ENCODE measurements around the gene SLC35B4. TPM values are rescaled to one million over a fixed set of nuclear protein-coding genes. Genes with fewer than 3 reads are reported as not detected.
A peak's percentile ranks its signal among the peaks of the same experiment; 100 is the strongest.

Gene SLC35B4
- total and polyA plus RNA-seq, 5 experiments from 2014 or later: 11.9 to 21.6 (median 16.8) TPM

GRCh38 chr7:134328900-134329299 is 12.2 kb upstream of the SLC35B4 start:
- Mint-ChIP-seq H3K36me3 (peaks cover 0 to 2% (median 0%) of the 10 kb centered on the region in 3 donors), H3K4me1 (peaks cover 3 to 7% (median 5%) of the 10 kb centered on the region in 4 donors), H3K4me3 (no peak overlapping the region), H3K27ac (peak overlapping the region in 1 of 10 donors; percentile 13), H3K27me3 (peaks cover 5 to 21% (median 16%) of the 10 kb centered on the region in 5 donors), H3K9me3 (peaks cover 0 to 2% (median 0%) of the 10 kb centered on the region in 9 donors)
- POLR2A ChIA-PET: interaction anchor here (0.6 kb wide), 1 partner anchor 1963 kb away, joined by 6 read pairs; no protein-coding TSS in a partner anchor
- no peak for DNase-seq
- no peak for ATAC-seq

GRCh38 chr7:134327896-134328295 is 11.2 kb upstream of the SLC35B4 start:
- peaks cover 3 to 7% (median 5%) of the 10 kb centered on the region in 4 donors for H3K4me1 Mint-ChIP-seq
- no peak overlapping the region for H3K4me3 Mint-ChIP-seq
- DNase-seq (peak; percentile 15 to 86 (median 62)), ATAC-seq (peak; percentile 97 to 99)
- POLR2A ChIA-PET: no interaction called here
- peaks cover 0 to 2% (median 0%) of the 10 kb centered on the region in 9 donors for H3K9me3 Mint-ChIP-seq
- peaks cover 0 to 2% (median 0%) of the 10 kb centered on the region in 3 donors for H3K36me3 Mint-ChIP-seq
- peaks cover 5 to 28% (median 15%) of the 10 kb centered on the region in 5 donors for H3K27me3 Mint-ChIP-seq
- H3K27ac Mint-ChIP-seq: peak overlapping the region in 2 of 10 donors; percentile 5 to 58

- peaks cover 5 to 20% (median 7%) of the 10 kb centered on the region in 5 donors for H3K27me3 Mint-ChIP-seq
- ATAC-seq: no peak
- peaks cover 0 to 2% (median 0%) of the 10 kb centered on the region in 9 donors for H3K9me3 Mint-ChIP-seq
- POLR2A ChIA-PET: no interaction called here
- H3K27ac Mint-ChIP-seq: no peak overlapping the region
- H3K4me3 Mint-ChIP-seq: no peak overlapping the region
- DNase-seq: no peak
- peaks cover 0 to 2% (median 0%) of the 10 kb centered on the region in 3 donors for H3K36me3 Mint-ChIP-seq
- peaks cover 3 to 7% (median 4%) of the 10 kb centered on the region in 4 donors for H3K4me1 Mint-ChIP-seq
These were observed 7.4 kb upstream of the SLC35B4 start for GRCh38 chr7:134324107-134324506.

GRCh38 chr7:134320201-134320600 is 3.5 kb upstream of the SLC35B4 start:
- peaks cover 5 to 20% (median 6%) of the 10 kb centered on the region in 5 donors for H3K27me3 Mint-ChIP-seq

GRCh38 chr7:134318443-134318842 is 1.7 kb upstream of the SLC35B4 start:
- Mint-ChIP-seq H3K36me3 (no peaks in the 10 kb centered on the region), H3K27ac (no peak overlapping the region), H3K27me3 (peaks cover 2 to 11% (median 3%) of the 10 kb centered on the region in 5 donors), H3K4me3 (no peak overlapping the region), H3K4me1 (peaks cover 8 to 23% (median 19%) of the 10 kb centered on the region in 4 donors), H3K9me3 (no peaks in the 10 kb centered on the region)
- no peak for ATAC-seq
- POLR2A ChIA-PET: no interaction called here
- DNase-seq: no peak

More at GRCh38 chr7:134320201-134320600, 3.5 kb upstream of the SLC35B4 start:
- Mint-ChIP-seq H3K4me3 (peak overlapping the region in 1 of 10 donors; percentile 7), H3K36me3 (peaks cover 0 to 2% (median 0%) of the 10 kb centered on the region in 3 donors), H3K4me1 (peaks cover 8 to 20% (median 17%) of the 10 kb centered on the region in 4 donors), H3K9me3 (no peaks in the 10 kb centered on the region), H3K27ac (no peak overlapping the region)
- DNase-seq (no peak), ATAC-seq (no peak)
- POLR2A ChIA-PET: no interaction called here

GRCh38 chr7:134317434-134317833 is 704 bp upstream of the SLC35B4 start:
- POLR2A ChIA-PET: interaction anchor here (1.0 to 1.3 kb wide), 2 partner anchors 328 to 1066 kb away, joined by 3 read pairs; no protein-coding TSS in a partner anchor
- H3K4me1 Mint-ChIP-seq: peaks cover 8 to 23% (median 19%) of the 10 kb centered on the region in 4 donors
- peaks cover 0 to 6% (median 1%) of the 10 kb centered on the region in 5 donors for H3K27me3 Mint-ChIP-seq
- no peaks in the 10 kb centered on the region for H3K36me3 Mint-ChIP-seq
- DNase-seq (peak in 1 of 10 donors; percentile 4), ATAC-seq (no peak)
- peak overlapping the region; percentile 87 to 98 (median 94) for H3K4me3 Mint-ChIP-seq
- no peaks in the 10 kb centered on the region for H3K9me3 Mint-ChIP-seq
- H3K27ac Mint-ChIP-seq: peak overlapping the region; percentile 76 to 95 (median 92)

GRCh38 chr7:134315679-134316538 is 821 bp downstream of the SLC35B4 start:
- H3K27ac Mint-ChIP-seq: peak overlapping the region in 9 of 10 donors; percentile 40 to 88 (median 76)
- peaks cover 0 to 2% (median 0%) of the 10 kb centered on the region in 5 donors for H3K27me3 Mint-ChIP-seq
- DNase-seq (peak in 4 of 10 donors; percentile 1 to 14 (median 4)), ATAC-seq (no peak)
- POLR2A ChIA-PET: interaction anchor here (0.6 to 1.3 kb wide), 4 partner anchors 9 to 330 kb away, joined by 3 to 6 read pairs (median 3); no protein-coding TSS in a partner anchor
- H3K4me1 Mint-ChIP-seq: peaks cover 11 to 25% (median 19%) of the 10 kb centered on the region in 4 donors
- H3K9me3 Mint-ChIP-seq: no peaks in the 10 kb centered on the region
- H3K4me3 Mint-ChIP-seq: peak overlapping the region; percentile 85 to 98 (median 92)
- peaks cover 0 to 3% (median 0%) of the 10 kb centered on the region in 3 donors for H3K36me3 Mint-ChIP-seq

- no peak overlapping the region for H3K4me3 Mint-ChIP-seq
- peaks cover 11 to 25% (median 23%) of the 10 kb centered on the region in 4 donors for H3K4me1 Mint-ChIP-seq
- H3K9me3 Mint-ChIP-seq: no peaks in the 10 kb centered on the region
- H3K36me3 Mint-ChIP-seq: peaks cover 0 to 11% (median 0%) of the 10 kb centered on the region in 3 donors
- DNase-seq (no peak), ATAC-seq (no peak)
- POLR2A ChIA-PET: no interaction called here
- no peaks in the 10 kb centered on the region for H3K27me3 Mint-ChIP-seq
- H3K27ac Mint-ChIP-seq: no peak overlapping the region
These were observed 3.2 kb downstream of the SLC35B4 start for GRCh38 chr7:134313543-134313942.

GRCh38 chr7:134312717-134313116 is 4.0 kb downstream of the SLC35B4 start:
- POLR2A ChIA-PET: interaction anchor here (0.7 kb wide), 1 partner anchor 1657 kb away, joined by 3 read pairs; no protein-coding TSS in a partner anchor
- Mint-ChIP-seq H3K36me3 (peaks cover 0 to 18% (median 3%) of the 10 kb centered on the region in 3 donors), H3K27me3 (no peaks in the 10 kb centered on the region), H3K9me3 (no peaks in the 10 kb centered on the region), H3K27ac (no peak overlapping the region), H3K4me3 (no peak overlapping the region), H3K4me1 (peaks cover 15 to 24% (median 22%) of the 10 kb centered on the region in 4 donors)
- DNase-seq (no peak), ATAC-seq (no peak)

GRCh38 chr7:134311807-134312206 is 4.9 kb downstream of the SLC35B4 start:
- Mint-ChIP-seq H3K36me3 (peaks cover 0 to 18% (median 3%) of the 10 kb centered on the region in 3 donors), H3K4me1 (peaks cover 10 to 17% (median 13%) of the 10 kb centered on the region in 4 donors), H3K9me3 (no peaks in the 10 kb centered on the region), H3K27me3 (no peaks in the 10 kb centered on the region), H3K27ac (no peak overlapping the region), H3K4me3 (no peak overlapping the region)
- POLR2A ChIA-PET: no interaction called here
- DNase-seq (no peak), ATAC-seq (no peak)

- Mint-ChIP-seq H3K27me3 (no peaks in the 10 kb centered on the region), H3K4me1 (peaks cover 0 to 7% (median 4%) of the 10 kb centered on the region in 4 donors), H3K27ac (no peak overlapping the region), H3K4me3 (no peak overlapping the region), H3K9me3 (no peaks in the 10 kb centered on the region), H3K36me3 (peaks cover 0 to 46% (median 20%) of the 10 kb centered on the region in 3 donors)
- DNase-seq: no peak
- POLR2A ChIA-PET: no interaction called here
- ATAC-seq: no peak
These were observed 8.2 kb downstream of the SLC35B4 start for GRCh38 chr7:134308548-134308947.

- DNase-seq (no peak), ATAC-seq (no peak)
- H3K9me3 Mint-ChIP-seq: no peaks in the 10 kb centered on the region
- H3K4me3 Mint-ChIP-seq: no peak overlapping the region
- H3K36me3 Mint-ChIP-seq: peaks cover 0 to 56% (median 25%) of the 10 kb centered on the region in 3 donors
- H3K27me3 Mint-ChIP-seq: no peaks in the 10 kb centered on the region
- H3K27ac Mint-ChIP-seq: no peak overlapping the region
- H3K4me1 Mint-ChIP-seq: peaks cover 0 to 7% (median 4%) of the 10 kb centered on the region in 4 donors
- POLR2A ChIA-PET: no interaction called here
These were observed 9.4 kb downstream of the SLC35B4 start for GRCh38 chr7:134307320-134307719.
